ENCODE measurements around the gene GBGT1. TPM values are rescaled to one million over a fixed set of nuclear protein-coding genes. Genes with fewer than 3 reads are reported as not detected.

GBGT1 gene
- total and polyA plus RNA-seq, 2 of the 4 experiments (the other 2 are of a cell fraction), result 1.8 to 3.2 TPM

DNA sequence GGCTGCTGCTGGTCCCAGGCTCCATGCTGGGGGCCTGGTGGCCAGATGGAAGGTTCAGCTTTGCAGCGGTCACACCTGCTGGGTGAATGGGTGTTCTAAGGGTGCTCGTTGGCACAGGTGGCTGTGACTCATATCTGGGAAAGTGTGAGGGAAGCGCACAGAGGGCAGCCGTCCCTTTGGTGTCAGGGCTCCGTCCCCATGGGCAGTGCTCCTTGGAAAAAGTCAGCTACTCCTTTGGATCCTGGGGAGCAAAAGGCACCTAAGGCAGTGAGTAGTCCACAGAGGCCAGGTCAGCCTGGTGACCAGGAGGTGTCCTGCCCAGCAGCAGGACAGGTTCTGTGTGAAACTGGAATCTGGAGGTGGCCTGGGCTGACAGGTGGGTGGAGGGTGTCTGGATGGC lies 18.4 kb upstream of the GBGT1 start:
- Histone ChIP-seq H4K5ac (ENCODE audit: low read depth, low read length) (no peak overlapping the region), H2AFZ (replicated peaks; ENCODE audit: low read length, poor library complexity) (no peak overlapping the region), H3K27me3 (ENCODE audit: control insufficient read depth, insufficient read depth, low read length) (peaks cover 38% of the 10 kb centered on the region), H3K4ac (ENCODE audit: low read depth, low read length) (no peak overlapping the region), H3K56ac (ENCODE audit: extremely low read depth, insufficient read depth, low read length) (no peak overlapping the region), H3K18ac (ENCODE audit: low read depth, low read length) (no peak overlapping the region), H4K91ac (ENCODE audit: insufficient read depth, low read depth, low read length) (no peak overlapping the region), H3K23ac (ENCODE audit: low read depth, low read length) (no peak overlapping the region), H2BK20ac (ENCODE audit: low read depth, low read length) (no peak overlapping the region), H4K8ac (ENCODE audit: low read depth in 2 of 2, low read length in 2 of 2) (no peak overlapping the region), H3K36me3 (ENCODE audit: control insufficient read depth, insufficient read depth, low read length) (no peaks in the 10 kb centered on the region), H3K9ac (ENCODE audit: low read depth, low read length) (no peak overlapping the region), H3K14ac (replicated peaks; ENCODE audit: low read depth, low read length) (no peak overlapping the region), H4K20me1 (ENCODE audit: insufficient read depth, low read length) (no peaks in the 10 kb centered on the region), H2BK15ac (ENCODE audit: low read depth, low read length) (no peak overlapping the region), H3K4me3 (ENCODE audit: insufficient read depth, low read depth, low read length) (no peak overlapping the region), H2AK9ac (replicated peaks; ENCODE audit: low read depth, low read length, poor library complexity) (no peak overlapping the region), H3K9me3 (ENCODE audit: control insufficient read depth, insufficient read depth, low read length) (no peaks in the 10 kb centered on the region), H3K4me2 (ENCODE audit: low read depth, low read length) (no peak overlapping the region), H3K27ac (ENCODE audit: insufficient read depth, low read length) (no peak overlapping the region), H2BK120ac (ENCODE audit: low read depth, low read length) (no peak overlapping the region), H3K4me1 (ENCODE audit: control insufficient read depth, insufficient read depth, low read length) (no peaks in the 10 kb centered on the region), H3K9me1 (ENCODE audit: insufficient read depth, low read length) (no peaks in the 10 kb centered on the region), H2BK5ac (ENCODE audit: low read depth, low read length, poor library complexity, severe bottlenecking) (no peak overlapping the region), H2AK5ac (ENCODE audit: low read depth, low read length) (no peak overlapping the region), H3K79me1 (ENCODE audit: low read depth in 1 of 2, low read length in 2 of 2) (no peaks in the 10 kb centered on the region)
- WGBS, 2 experiments (ENCODE audit: extremely low coverage in 2 of 2, insufficient read length in 1 of 2), result 50% methylated on average over 2 of the region's 5 CpGs; no CpG with 5 or more reads in 1 of the 2 experiments
- no peak for TF ChIP-seq FOS (IDR thresholded peaks at IDR 0.05; ENCODE audit: low read depth, low read length)
- TF ChIP-seq, protein P1, sequence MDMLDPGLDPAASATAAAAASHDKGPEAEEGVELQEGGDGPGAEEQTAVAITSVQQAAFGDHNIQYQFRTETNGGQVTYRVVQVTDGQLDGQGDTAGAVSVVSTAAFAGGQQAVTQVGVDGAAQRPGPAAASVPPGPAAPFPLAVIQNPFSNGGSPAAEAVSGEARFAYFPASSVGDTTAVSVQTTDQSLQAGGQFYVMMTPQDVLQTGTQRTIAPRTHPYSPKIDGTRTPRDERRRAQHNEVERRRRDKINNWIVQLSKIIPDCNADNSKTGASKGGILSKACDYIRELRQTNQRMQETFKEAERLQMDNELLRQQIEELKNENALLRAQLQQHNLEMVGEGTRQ (IDR thresholded peaks at IDR 0.05; ENCODE audit: low read depth, low read length), result no peak
- TF ChIP-seq NFE2L2 (IDR thresholded peaks at IDR 0.05; ENCODE audit: low read depth, low read length), result no peak
- no peak for TF ChIP-seq RAD21 (IDR thresholded peaks at IDR 0.05; ENCODE audit: low read length)
- TF ChIP-seq MAFK (IDR thresholded peaks at IDR 0.05; ENCODE audit: low read depth, low read length), result no peak
- ChIA-PET POLR2A (ENCODE audit: unreplicated experiment) (no interaction called here), CTCF (no interaction called here)
- ATAC-seq (ENCODE audit: low read depth) (no peak), DNase-seq (no peak)
- no TSS peak for BruUV-seq (replicated peaks)
- intact Hi-C loops (cut with micrococcal nuclease) (no loop called here), dilution Hi-C loops (cut with HindIII; ENCODE audit: low sequenced_read_pairs, unreplicated experiment) (no loop called here), in situ Hi-C loops (cut with MboI; ENCODE audit: low sequenced_read_pairs) (no loop called here)
